T-helper 17 cell (primary cell): ENCODE data around the gene PRKCB. TPM values are rescaled to one million over a fixed set of nuclear protein-coding genes. Genes with fewer than 3 reads are reported as not detected.
"Not testable (repeated sequence)": the region's sequence is repeated elsewhere in the genome, so short reads cannot be mapped to it uniquely, and the experiment has no call there.

Experiments
- ATAC-seq: fragments of 150-1000 bp; cut with Tn5 transposase; 2 replicates; pipeline ENCODE4 v1.10.0; 2021; ENCODE audit warnings: mild to moderate bottlenecking, moderate library complexity
- DNase-seq, 3 donors: peaks; one replicate each; pipeline versions ENCODE4 v3.0.0 to v3.0.0-alpha.2; 2020 to 2021
- H3K9me3 ChIP-seq: one replicate; pipeline ENCODE4 v1.7.0; 2013; ENCODE audit warnings: low read length, mild to moderate bottlenecking; ENCODE audit not compliant: control insufficient read depth, poor library complexity, severe bottlenecking
- H3K27ac Mint-ChIP-seq: one replicate; pipeline ENCODE4 v1.8.0; 2022; ENCODE audit warnings: mild to moderate bottlenecking, moderate library complexity, mixed read lengths
- H3K27me3 Mint-ChIP-seq: one replicate; pipeline ENCODE4 v1.8.0; 2022; ENCODE audit warnings: mixed read lengths
- H3K36me3 Mint-ChIP-seq: one replicate; pipeline ENCODE4 v1.8.0; 2022; ENCODE audit warnings: low read depth, mixed read lengths
- H3K4me1 Mint-ChIP-seq: one replicate; pipeline ENCODE4 v1.8.0; 2022; ENCODE audit warnings: mild to moderate bottlenecking, mixed read lengths
- H3K4me3 Mint-ChIP-seq: one replicate; pipeline ENCODE4 v1.8.0; 2022; ENCODE audit warnings: mild to moderate bottlenecking, moderate library complexity, mixed read lengths
- total RNA-seq, 4 donors: library from RNA in 2 of 4; stranded (reverse) in 2 of 4; gene quantifications; one replicate each; pipeline ENCODE4 v1.2.3 and lab custom pipeline; 2022 to 2026

The PRKCB gene
- total RNA-seq, 2 donors from 2014 or later, result 122 to 137 TPM

DNA sequence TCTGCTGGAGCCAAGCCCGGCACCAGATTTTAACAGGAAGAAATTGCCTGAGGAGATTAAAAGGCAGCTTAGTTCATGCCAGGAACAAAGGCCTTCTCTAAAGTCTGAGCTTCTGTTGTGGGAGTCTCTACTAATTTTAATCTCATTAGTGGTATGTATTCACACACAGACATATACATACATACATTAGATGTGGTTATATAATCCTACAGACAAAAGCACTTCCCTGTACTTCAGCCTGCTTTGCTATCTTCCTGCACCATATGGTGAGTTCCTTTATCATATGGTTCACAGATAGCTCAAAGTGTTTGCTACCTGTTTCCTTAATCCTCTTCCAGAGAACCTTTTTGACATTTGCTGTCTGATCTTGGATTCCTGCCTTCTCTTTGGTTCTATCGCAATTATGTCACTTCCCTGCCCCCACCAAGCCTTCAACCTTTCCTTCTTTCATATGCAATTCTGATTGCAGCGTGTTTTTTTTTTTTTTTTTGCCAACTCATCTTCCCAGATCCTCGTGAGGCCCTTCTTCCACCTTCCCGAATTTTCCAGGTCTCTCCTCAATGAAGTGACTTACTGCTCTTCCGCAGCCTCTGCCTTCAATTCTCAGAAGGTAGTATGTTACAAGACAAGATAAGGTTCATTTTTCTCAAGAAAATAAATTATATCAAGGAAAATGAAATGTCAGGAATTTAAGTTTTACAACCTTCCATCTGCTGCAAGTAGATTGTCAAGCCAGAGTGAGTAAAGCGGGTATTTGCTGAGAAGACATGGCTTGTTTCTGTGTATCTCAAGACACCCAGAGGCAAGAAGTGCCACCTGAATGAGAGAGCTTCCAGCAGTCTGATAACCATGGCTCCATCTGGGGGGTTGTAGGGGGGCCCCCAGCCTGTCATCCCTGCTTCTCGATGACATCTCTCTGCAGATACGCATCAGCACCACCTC lies 300.1 kb downstream of the PRKCB start:
- peak overlapping the region; percentile 53 for H3K27ac Mint-ChIP-seq
- DNase-seq, result no peak
- H3K36me3 Mint-ChIP-seq, result peaks cover 7% of the 10 kb centered on the region
- peaks cover 19% of the 10 kb centered on the region for H3K4me1 Mint-ChIP-seq
- no peak overlapping the region for H3K4me3 Mint-ChIP-seq
- no peaks in the 10 kb centered on the region for H3K9me3 ChIP-seq
- H3K27me3 Mint-ChIP-seq, result no peaks in the 10 kb centered on the region
- no peak for ATAC-seq

GRCh38 chr16:24138024-24138423 lies 302.2 kb downstream of the PRKCB start:
- ATAC-seq (no peak), DNase-seq (no peak)
- Mint-ChIP-seq H3K36me3 (peaks cover 7% of the 10 kb centered on the region), H3K4me3 (no peak overlapping the region), H3K27ac (peak overlapping the region; percentile 24), H3K4me1 (peaks cover 13% of the 10 kb centered on the region), H3K27me3 (no peaks in the 10 kb centered on the region)
- no peaks in the 10 kb centered on the region for H3K9me3 ChIP-seq

- H3K27ac Mint-ChIP-seq, result peak overlapping the region; percentile 24
- DNase-seq, result no peak
- no peaks in the 10 kb centered on the region for H3K27me3 Mint-ChIP-seq
Observed at GRCh38 chr16:24138575-24138974, 302.8 kb downstream of the PRKCB start.

DNA sequence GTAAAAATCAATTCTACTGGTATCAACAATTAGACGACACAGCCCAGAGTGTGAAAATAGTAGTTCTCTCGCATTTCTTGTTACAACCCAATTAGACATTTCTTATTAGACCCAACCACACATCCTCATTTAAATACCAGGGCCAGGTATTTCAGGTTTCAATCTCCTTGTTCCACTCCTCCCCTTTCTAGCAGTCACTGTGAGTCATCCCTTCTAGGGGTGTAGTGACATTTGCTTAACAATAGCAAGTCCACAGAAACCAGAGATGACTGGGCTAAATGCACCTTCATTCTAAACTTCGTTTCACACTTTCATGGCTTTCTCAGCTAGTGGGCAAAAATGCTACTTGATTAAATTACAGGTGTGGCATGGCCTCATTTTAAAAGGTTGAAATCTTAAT lies 303.5 kb downstream of the PRKCB start:
- ATAC-seq (no peak), DNase-seq (no peak)
- H3K4me1 Mint-ChIP-seq, result peaks cover 11% of the 10 kb centered on the region
- no peaks in the 10 kb centered on the region for H3K9me3 ChIP-seq
- peak overlapping the region; percentile 24 for H3K27ac Mint-ChIP-seq
- no peaks in the 10 kb centered on the region for H3K27me3 Mint-ChIP-seq
- H3K36me3 Mint-ChIP-seq, result peaks cover 8% of the 10 kb centered on the region
- no peak overlapping the region for H3K4me3 Mint-ChIP-seq

More at GRCh38 chr16:24138575-24138974, 302.8 kb downstream of the PRKCB start:
- no peak for ATAC-seq
- H3K9me3 ChIP-seq, result no peaks in the 10 kb centered on the region
- peaks cover 10% of the 10 kb centered on the region for H3K4me1 Mint-ChIP-seq
- H3K36me3 Mint-ChIP-seq, result peaks cover 5% of the 10 kb centered on the region
- H3K4me3 Mint-ChIP-seq, result no peak overlapping the region

DNA sequence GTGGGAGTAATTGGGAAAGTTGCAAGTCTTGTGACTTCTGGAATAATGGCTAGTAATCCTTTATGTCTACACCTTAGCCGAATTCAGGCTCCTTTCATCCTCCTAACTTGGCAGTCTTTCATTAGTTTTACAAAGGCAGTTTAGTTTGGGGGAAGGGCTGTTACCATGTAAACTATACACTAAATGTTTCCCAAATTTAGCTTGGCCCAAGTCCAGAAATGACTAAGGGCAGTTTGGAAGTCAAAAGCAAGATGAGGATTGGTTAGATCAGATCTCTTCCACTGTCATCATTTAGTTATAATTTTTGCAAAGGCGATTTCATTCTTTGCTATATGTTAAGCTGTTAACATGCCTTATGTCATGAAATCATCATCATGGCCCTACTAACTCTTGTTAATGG lies 304.9 kb downstream of the PRKCB start:
- Mint-ChIP-seq H3K4me1 (peaks cover 16% of the 10 kb centered on the region), H3K27me3 (no peaks in the 10 kb centered on the region), H3K27ac (peak overlapping the region; percentile 68), H3K4me3 (no peak overlapping the region), H3K36me3 (peaks cover 10% of the 10 kb centered on the region)
- no peaks in the 10 kb centered on the region for H3K9me3 ChIP-seq
- ATAC-seq (no peak), DNase-seq (no peak)

DNA sequence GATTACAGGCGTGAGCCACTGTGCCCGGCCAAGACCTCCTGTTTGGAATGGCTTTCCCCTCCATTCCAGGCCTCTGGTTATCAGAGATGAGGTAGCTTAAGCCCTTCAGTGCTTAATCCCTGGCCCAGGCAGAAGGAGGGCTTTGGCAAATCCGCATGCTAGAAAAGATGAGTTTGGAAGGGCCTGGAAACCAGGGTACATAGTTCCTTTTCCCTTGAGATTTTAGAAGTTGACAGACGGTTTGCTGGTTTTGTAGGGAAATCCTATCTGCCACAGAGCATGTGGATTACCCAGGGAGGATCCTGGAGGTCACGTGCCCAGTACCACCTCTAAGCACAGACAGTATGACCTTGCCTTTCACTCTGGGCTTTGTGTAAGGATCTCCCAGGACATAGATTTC lies 305.7 kb downstream of the PRKCB start:
- Mint-ChIP-seq H3K27ac (peak overlapping the region; percentile 49), H3K4me1 (peaks cover 11% of the 10 kb centered on the region), H3K4me3 (no peak overlapping the region), H3K36me3 (peaks cover 7% of the 10 kb centered on the region), H3K27me3 (no peaks in the 10 kb centered on the region)
- H3K9me3 ChIP-seq, result no peaks in the 10 kb centered on the region
- DNase-seq (no peak), ATAC-seq (no peak)

GRCh38 chr16:24141917-24142316 lies 306.1 kb downstream of the PRKCB start:
- H3K4me1 Mint-ChIP-seq, result peaks cover 11% of the 10 kb centered on the region
- H3K36me3 Mint-ChIP-seq, result peaks cover 7% of the 10 kb centered on the region
- H3K27ac Mint-ChIP-seq, result peak overlapping the region; percentile 49
- DNase-seq, result no peak
- no peak overlapping the region for H3K4me3 Mint-ChIP-seq
- no peaks in the 10 kb centered on the region for H3K27me3 Mint-ChIP-seq
- no peaks in the 10 kb centered on the region for H3K9me3 ChIP-seq
- no peak for ATAC-seq

- Mint-ChIP-seq H3K4me3 (no peak overlapping the region), H3K27ac (no peak overlapping the region), H3K4me1 (peaks cover 33% of the 10 kb centered on the region), H3K27me3 (no peaks in the 10 kb centered on the region), H3K36me3 (peaks cover 9% of the 10 kb centered on the region)
- ATAC-seq (no peak), DNase-seq (no peak)
- no peaks in the 10 kb centered on the region for H3K9me3 ChIP-seq
Observed at GRCh38 chr16:24145927-24146326, 310.1 kb downstream of the PRKCB start.

DNA sequence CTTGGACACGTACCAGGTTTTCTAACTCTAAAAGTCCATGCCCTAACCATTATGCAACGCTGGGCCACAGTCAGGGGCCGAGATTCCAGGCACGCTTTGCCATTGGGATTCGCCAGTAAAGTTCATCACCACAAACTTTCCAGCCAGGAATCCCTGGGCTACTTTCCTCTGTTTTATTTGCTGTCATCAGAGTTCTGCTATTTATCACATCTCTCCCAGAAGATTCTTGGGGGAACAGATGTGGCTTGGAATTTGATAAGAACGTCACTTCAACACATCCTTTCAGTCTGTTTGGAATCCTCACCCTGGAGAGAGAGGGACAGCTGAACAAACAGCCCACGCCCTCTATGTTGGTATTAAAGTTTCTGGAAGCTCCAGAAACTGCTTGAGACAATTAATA lies 310.7 kb downstream of the PRKCB start:
- H3K27me3 Mint-ChIP-seq, result no peaks in the 10 kb centered on the region
- H3K4me1 Mint-ChIP-seq, result peaks cover 39% of the 10 kb centered on the region
- H3K27ac Mint-ChIP-seq, result peak overlapping the region; percentile 16
- ATAC-seq, result no peak
- H3K9me3 ChIP-seq, result no peaks in the 10 kb centered on the region
- H3K36me3 Mint-ChIP-seq, result peaks cover 9% of the 10 kb centered on the region
- DNase-seq, result no peak
- no peak overlapping the region for H3K4me3 Mint-ChIP-seq

- H3K4me1 Mint-ChIP-seq, result peaks cover 40% of the 10 kb centered on the region
- H3K27ac Mint-ChIP-seq, result peak overlapping the region; percentile 66
- no peaks in the 10 kb centered on the region for H3K9me3 ChIP-seq
- peaks cover 7% of the 10 kb centered on the region for H3K36me3 Mint-ChIP-seq
- peak overlapping the region; percentile 39 for H3K4me3 Mint-ChIP-seq
- DNase-seq, result no peak
- ATAC-seq, result no peak
- H3K27me3 Mint-ChIP-seq, result no peaks in the 10 kb centered on the region
Observed at GRCh38 chr16:24149102-24149501, 313.3 kb downstream of the PRKCB start.

GRCh38 chr16:24150282-24150681 lies 314.5 kb downstream of the PRKCB start:
- no peaks in the 10 kb centered on the region for H3K9me3 ChIP-seq
- H3K27ac Mint-ChIP-seq, result peak overlapping the region; percentile 66
- DNase-seq (no peak), ATAC-seq (no peak)
- H3K4me1 Mint-ChIP-seq, result peaks cover 35% of the 10 kb centered on the region
- no peaks in the 10 kb centered on the region for H3K27me3 Mint-ChIP-seq
- peaks cover 4% of the 10 kb centered on the region for H3K36me3 Mint-ChIP-seq
- no peak overlapping the region for H3K4me3 Mint-ChIP-seq

GRCh38 chr16:24151482-24151939 lies 315.7 kb downstream of the PRKCB start:
- ATAC-seq (peak; percentile 72), DNase-seq (no peak)
- H3K4me3 Mint-ChIP-seq, result peak overlapping the region; percentile 19
- H3K27me3 Mint-ChIP-seq, result no peaks in the 10 kb centered on the region
- H3K27ac Mint-ChIP-seq, result peak overlapping the region; percentile 80
- no peaks in the 10 kb centered on the region for H3K9me3 ChIP-seq
- peaks cover 37% of the 10 kb centered on the region for H3K4me1 Mint-ChIP-seq
- peaks cover 8% of the 10 kb centered on the region for H3K36me3 Mint-ChIP-seq

- H3K27me3 Mint-ChIP-seq, H3K9me3 ChIP-seq, H3K36me3 Mint-ChIP-seq, ATAC-seq, DNase-seq, H3K4me3 Mint-ChIP-seq: not testable (repeated sequence)
- Mint-ChIP-seq H3K4me1 (peaks cover 37% of the 10 kb centered on the region), H3K27ac (peak overlapping the region; percentile 80)
Observed at GRCh38 chr16:24152048-24152447, 316.3 kb downstream of the PRKCB start.

DNA sequence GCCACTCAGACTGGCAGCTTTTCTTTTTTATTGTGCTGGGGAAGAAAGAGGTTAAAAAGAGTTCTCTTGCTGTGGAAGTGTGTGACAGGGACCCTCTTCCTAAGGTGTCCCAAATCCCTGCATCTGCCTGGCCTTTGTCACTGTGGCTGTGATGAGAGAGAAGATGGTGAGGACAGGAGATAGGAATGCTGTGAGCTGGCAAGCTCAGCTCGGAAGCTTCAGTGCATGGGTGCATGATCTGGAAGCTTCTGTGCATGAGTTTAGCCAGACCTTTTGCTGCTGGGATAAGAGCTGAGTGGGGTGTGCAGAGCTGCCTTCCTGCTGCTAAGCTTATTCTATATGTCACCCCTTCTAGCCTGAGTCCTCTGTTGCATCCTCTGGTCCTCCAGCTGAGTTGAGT lies 317.0 kb downstream of the PRKCB start:
- H3K4me1 Mint-ChIP-seq, result peaks cover 30% of the 10 kb centered on the region
- no peaks in the 10 kb centered on the region for H3K9me3 ChIP-seq
- no peak overlapping the region for H3K4me3 Mint-ChIP-seq
- H3K36me3 Mint-ChIP-seq, result peaks cover 8% of the 10 kb centered on the region
- peak overlapping the region; percentile 9 for H3K27ac Mint-ChIP-seq
- ATAC-seq (no peak), DNase-seq (no peak)
- H3K27me3 Mint-ChIP-seq, result no peaks in the 10 kb centered on the region
